Heart right ventricle (tissue), 16 donors: ENCODE results near the gene AP1S3. TPM values are rescaled to one million over a fixed set of nuclear protein-coding genes. Genes with fewer than 3 reads are reported as not detected.

ENCODE experiments used
- ATAC-seq, 8 donors: fragments of 200-7000 bp; cut with Tn5 transposase; one replicate each; pipeline ENCODE4 v1.9.1; 2020; ENCODE audit warnings: mild to moderate bottlenecking in 8 of 8, moderate library complexity in 8 of 8, moderate number of reproducible peaks in 1 of 8
- DNase-seq, 2 donors: peaks; one replicate each; pipeline ENCODE4 v3.0.0-alpha.2; 2020
- H3K27ac ChIP-seq, 10 donors: fragments of 200-600 bp; sonication (generic) in 2 of 10; one replicate each; pipeline versions ENCODE4 v1.5.0 to v1.8.0; 2020 to 2022; ENCODE audit warnings: mild to moderate bottlenecking in 3 of 10
- H3K27me3 ChIP-seq, 7 donors: fragments of 200-600 bp; one replicate each; pipeline ENCODE4 v1.8.0; 2021 to 2022; ENCODE audit warnings: mild to moderate bottlenecking in 2 of 7
- H3K36me3 ChIP-seq, 9 donors: fragments of 200-600 bp; sonication (generic) in 1 of 9; one replicate each; pipeline versions ENCODE4 v1.5.0 to v1.8.0; 2020 to 2022; ENCODE audit warnings: mild to moderate bottlenecking in 2 of 9
- H3K4me1 ChIP-seq, 9 donors: fragments of 200-600 bp; sonication (generic) in 1 of 9; one replicate each; pipeline versions ENCODE4 v1.5.0 to v1.8.0; 2020 to 2022; ENCODE audit warnings: mild to moderate bottlenecking in 4 of 9
- H3K4me3 ChIP-seq, 10 donors: fragments of 200-600 bp; sonication (generic) in 2 of 10; one replicate each; pipeline versions ENCODE4 v1.5.0 to v1.8.0; 2020 to 2022; ENCODE audit warnings: mild to moderate bottlenecking in 7 of 10, moderate library complexity in 2 of 10
- H3K9me3 ChIP-seq, 11 donors: fragments of 200-600 bp in 10 of 11; sonication (generic) in 2 of 11; one replicate each; pipeline versions ENCODE4 v1.5.0 to v1.8.0; 2013 to 2022; ENCODE audit warnings: mild to moderate bottlenecking in 2 of 11, control low read depth in 1 of 11, moderate library complexity in 1 of 11
- CTCF ChIP-seq, 9 donors: fragments of 200-600 bp; sonication (generic) in 2 of 9; IDR thresholded peaks; one replicate each; pipeline versions ENCODE4 v1.5.0 to v1.8.0; 2021 to 2022; ENCODE audit warnings: antibody characterized with exemption in 9 of 9, mild to moderate bottlenecking in 5 of 9, moderate library complexity in 1 of 9
- WGBS, 2 donors: extraction: QIAGEN DNeasy Blood & Tissue Kit; methylation state at CpG; one replicate each; pipeline ENCODE4 v1.1.7; 2013; ENCODE audit warnings: inconsistent platforms in 1 of 2; 5-methylcytosine and 5-hydroxymethylcytosine counted together
- intact Hi-C, 10 donors: fragments of 100-400 bp; cut with DNase I; formaldehyde crosslinking; loops; one replicate each; pipeline versions ENCODE4 v1.11.1 to v1.14.2; 2022
- polyA plus RNA-seq, 2 donors: library from polyadenylated mRNA; stranded (reverse); fragments of 200-250 nt; gene quantifications; one replicate each; pipeline ENCODE4 v1.2.3, GENCODE V29; 2013
- total RNA-seq, 10 donors: library from RNA; stranded (reverse); fragmentation: NEBNext Ultra II Directional in 3 of 10; extraction: Animal tissue kit (Norgen Biotek cat#: 25700) in 3 of 10; gene quantifications; one replicate each; pipeline versions ENCODE4 v1.2.1 to v1.2.4, GENCODE V29; 2021 to 2023
- donor health status: Arrhythmogenic right ventricular cardiomyopathy.
- donor health status: ischemic (EF 13 %, LVEDD 7.1; RV severe dilation, severe dysfunction).
- donor health status: healthy with polysubstance abuse.
- donor health status: DM: no; HTN: yes; CAD: no.
- donor health status: DM: no; HTN: no; CAD: no.
- donor health status: ischemic (EF 25% LVEDD 6.9; RV normal size, moderate dysfunction).
- donor health status: ischemic (EF 25% LVEDD 5.7; RV mildly dilated, moderate dysfunction).
- donor health status: healthy.
- donor health status: DM: yes; HTN: yes; CAD: no.
- donor health status: Ischemic cardiomyopathy.
- donor health status: ischemic (EF 35%, LVEDD 5.7; RV mildly dilated, moderate dysfunction).
- donor health status: nonischemic (EF 11% LVEDD 7.7; RV severe dilation, severe dysfunction).
- donor health status: DM: yes; HTN: yes; CAD: no.
- donor health status: PGD.
- donor health status: ischemic (EF 29% LVEDD 5.4; RV normal size, mild dysfunction).
- donor health status: nonischemic (EF 23%, LVEDD 6.1; RV moderate dilation, normal function).

AP1S3 gene
- total and polyA plus RNA-seq, 12 donors, result 0.12 to 0.85 (median 0.37) TPM; not detected in 4

- Histone ChIP-seq H3K27me3 (no peaks in the 10 kb centered on the region), H3K9me3 (peaks cover 0 to 7% (median 0%) of the 10 kb centered on the region in 11 donors), H3K4me3 (no peak overlapping the region), H3K36me3 (peaks cover 0 to 71% (median 4%) of the 10 kb centered on the region in 9 donors), H3K4me1 (peaks cover 0 to 10% (median 0%) of the 10 kb centered on the region in 9 donors), H3K27ac (no peak overlapping the region)
- TF ChIP-seq CTCF (IDR thresholded peaks at IDR 0.05), result no peak
- 95 to 96% methylated on average over 7 of the region's 7 CpGs for WGBS, 2 donors
- DNase-seq, result no peak
- no peak for ATAC-seq
- intact Hi-C loops, result no loop called here
These were observed 33.6 kb upstream of the AP1S3 start for GRCh38 chr2:223870840-223871611.

- intact Hi-C loops, result loop anchor here in 1 of 10 donors (5.0 kb wide), 1 partner anchor 754 kb away; no protein-coding TSS in a partner anchor
- Histone ChIP-seq H3K27me3 (no peaks in the 10 kb centered on the region), H3K4me3 (no peak overlapping the region), H3K27ac (no peak overlapping the region), H3K4me1 (peaks cover 0 to 10% (median 0%) of the 10 kb centered on the region in 9 donors), H3K9me3 (peaks cover 0 to 3% (median 0%) of the 10 kb centered on the region in 11 donors), H3K36me3 (peaks cover 0 to 57% (median 0%) of the 10 kb centered on the region in 9 donors)
- no peak for TF ChIP-seq CTCF (IDR thresholded peaks at IDR 0.05)
- WGBS, 2 donors, result 96 to 97% methylated on average over 3 of the region's 3 CpGs
- no peak for ATAC-seq
- no peak for DNase-seq
These were observed 30.6 kb upstream of the AP1S3 start for GRCh38 chr2:223868005-223868404.

- peaks cover 0 to 40% (median 0%) of the 10 kb centered on the region in 9 donors for H3K36me3 ChIP-seq
- H3K9me3 ChIP-seq, result no peaks in the 10 kb centered on the region
- intact Hi-C loops, result loop anchor here in 1 of 10 donors (5.0 kb wide), 1 partner anchor 756 kb away; no protein-coding TSS in a partner anchor
- H3K4me3 ChIP-seq, result no peak overlapping the region
- no peak for DNase-seq
- no peak overlapping the region for H3K27ac ChIP-seq
- TF ChIP-seq CTCF (IDR thresholded peaks at IDR 0.05), result no peak
- no peaks in the 10 kb centered on the region for H3K4me1 ChIP-seq
- H3K27me3 ChIP-seq, result no peaks in the 10 kb centered on the region
- 84 to 89% methylated on average over 2 of the region's 2 CpGs for WGBS, 2 donors
- no peak for ATAC-seq
These were observed 28.6 kb upstream of the AP1S3 start for GRCh38 chr2:223865907-223866508.

- WGBS, 2 donors, result 84 to 88% methylated on average over 4 of the region's 4 CpGs
- TF ChIP-seq CTCF (IDR thresholded peaks at IDR 0.05), result no peak
- no peak overlapping the region for H3K27ac ChIP-seq
These were observed 27.7 kb upstream of the AP1S3 start for GRCh38 chr2:223865124-223865523.

More at GRCh38 chr2:223865124-223865523, 27.7 kb upstream of the AP1S3 start:
- intact Hi-C loops, result loop anchor here in 1 of 10 donors (5.0 kb wide), 1 partner anchor 757 kb away; no protein-coding TSS in a partner anchor
- no peaks in the 10 kb centered on the region for H3K27me3 ChIP-seq
- H3K9me3 ChIP-seq, result no peaks in the 10 kb centered on the region
- no peak overlapping the region for H3K4me3 ChIP-seq
- H3K4me1 ChIP-seq, result no peaks in the 10 kb centered on the region
- no peak for ATAC-seq
- no peak for DNase-seq
- peaks cover 0 to 32% (median 0%) of the 10 kb centered on the region in 9 donors for H3K36me3 ChIP-seq
